KG1 (cell line): ENCODE measurements around the gene HDGFL3.

Experiments
- DNase-seq: peaks from one replicate; lab custom pipeline; 2025; lab: John Stamatoyannopoulos, UW

Gene HDGFL3

DNA sequence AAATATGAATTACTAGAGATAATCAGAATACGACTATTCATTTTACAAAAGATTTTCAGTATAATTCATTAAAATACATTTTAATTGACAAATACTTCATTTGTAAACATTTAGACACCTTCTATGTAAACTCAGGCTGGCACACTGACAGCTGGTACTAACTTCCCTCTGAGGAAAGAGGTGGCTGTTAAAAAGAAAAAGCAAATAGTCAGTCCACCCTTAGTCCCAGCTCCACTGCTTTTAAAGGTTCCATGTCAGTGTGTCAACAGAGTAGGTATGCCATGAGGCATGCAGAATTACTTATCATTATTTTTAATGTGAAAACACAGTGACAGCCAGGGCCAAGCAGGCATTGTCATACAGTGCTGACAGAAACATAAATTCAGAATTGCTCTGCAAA, 84.1 kb downstream of the HDGFL3 start:
- DNase-seq = no peak

DNA sequence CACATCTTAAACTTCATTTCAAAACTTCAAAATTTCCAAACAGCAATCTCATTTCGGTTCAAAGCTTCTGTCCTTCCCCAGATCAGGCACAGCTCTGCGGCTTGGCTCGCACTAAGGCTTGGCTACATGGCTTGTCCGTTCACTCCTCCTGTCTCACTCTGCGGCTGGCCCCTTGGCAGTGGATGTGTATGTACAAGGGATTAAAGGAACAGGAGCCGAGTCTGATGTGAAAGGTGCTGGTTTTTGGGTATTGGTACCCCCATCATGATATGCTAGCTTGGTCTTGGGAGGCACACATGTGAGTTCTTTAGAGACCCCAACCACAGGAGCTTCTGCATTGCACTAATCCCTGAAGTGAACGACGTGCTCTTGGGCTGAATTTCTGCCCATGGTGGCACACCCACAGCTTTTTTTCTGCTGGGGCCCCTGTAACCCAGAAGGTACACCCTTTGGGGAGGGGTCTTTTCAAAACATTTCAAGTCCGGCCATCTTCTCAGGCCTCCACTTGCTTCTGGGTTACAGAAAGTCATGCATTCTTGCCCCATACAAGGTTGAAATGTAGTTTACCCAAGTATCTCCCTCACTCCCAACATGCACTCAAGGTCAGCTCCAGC, 87.5 kb downstream of the HDGFL3 start:
- no peak for DNase-seq

DNA sequence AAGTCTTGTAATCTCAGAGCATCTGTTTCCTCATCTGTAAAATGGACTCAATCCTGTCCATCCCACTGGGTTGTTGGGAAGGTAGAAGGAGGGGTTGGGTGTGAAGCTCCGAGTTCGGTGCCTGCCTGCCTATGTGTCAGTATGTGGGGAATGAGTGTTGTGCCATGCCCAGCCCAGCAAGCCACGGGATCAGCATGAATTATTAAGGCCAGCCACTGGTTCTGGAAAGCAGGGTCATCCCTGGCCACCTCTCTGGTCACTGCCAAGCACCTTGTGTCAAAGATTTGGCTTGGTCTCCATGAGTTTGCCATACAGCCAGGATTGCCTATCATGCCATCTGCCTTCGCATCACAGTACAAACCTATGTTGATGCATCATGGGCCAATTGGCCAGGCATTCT, 88.7 kb downstream of the HDGFL3 start:
- no peak for DNase-seq

DNA sequence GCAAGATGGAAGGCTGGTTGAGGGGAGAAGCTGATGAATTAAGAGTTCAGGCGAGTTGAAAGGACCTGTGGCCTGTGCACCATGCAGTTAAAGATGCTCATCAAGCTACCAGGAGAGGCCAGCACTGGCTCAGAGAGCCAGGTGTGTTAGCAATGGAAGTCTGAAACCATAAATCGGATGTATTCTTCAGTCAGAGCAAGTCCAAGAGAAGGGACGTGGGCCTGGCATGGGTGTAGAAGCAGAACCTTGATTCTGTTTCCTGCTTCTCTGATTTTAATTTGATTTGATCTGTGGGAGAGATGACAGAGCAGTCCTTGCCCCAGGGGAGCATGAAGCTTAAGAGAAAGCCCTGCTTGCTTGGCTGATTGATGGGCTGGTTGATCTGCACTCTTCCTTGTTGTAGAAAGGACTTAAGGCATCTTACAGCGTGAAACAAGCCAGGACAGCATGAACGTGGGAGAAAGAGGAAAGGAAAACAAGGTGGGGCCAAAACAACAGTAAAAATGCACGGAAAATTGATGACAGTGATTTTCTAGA, 89.3 kb downstream of the HDGFL3 start:
- no peak for DNase-seq

DNA sequence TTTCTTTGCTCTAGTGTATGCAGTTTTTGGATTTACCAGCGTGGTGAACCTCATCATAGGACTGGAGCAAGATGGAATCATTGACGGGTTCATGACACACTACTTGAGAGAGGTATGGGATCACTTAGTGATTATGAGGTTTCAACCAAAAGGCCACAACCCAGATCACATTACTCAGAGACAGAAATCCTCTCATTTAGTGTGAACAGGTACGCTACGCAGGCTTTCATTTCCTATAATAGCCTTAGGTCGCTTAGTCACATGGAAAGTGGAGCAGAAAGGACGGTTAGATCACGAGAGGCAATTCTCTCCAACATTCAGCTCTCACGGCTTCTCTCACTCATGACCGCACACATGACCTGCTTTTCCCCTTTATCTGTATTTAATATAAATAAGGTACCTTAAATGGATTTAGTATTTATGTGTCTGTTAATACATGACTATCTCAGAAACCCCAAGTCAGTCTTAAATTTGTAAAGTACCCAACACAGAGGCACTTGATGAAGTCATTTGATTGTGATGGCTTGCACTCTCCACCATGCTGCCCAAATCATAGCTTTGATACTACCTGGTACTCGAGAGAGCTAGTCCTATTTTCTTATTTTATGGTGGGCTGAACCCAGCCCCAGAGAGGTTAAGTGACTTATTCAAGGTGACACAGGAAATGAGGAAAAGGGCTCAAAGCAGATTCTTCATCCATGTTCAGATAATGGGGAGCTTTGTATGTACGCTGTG, 91.6 kb downstream of the HDGFL3 start:
- DNase-seq = no peak

DNA sequence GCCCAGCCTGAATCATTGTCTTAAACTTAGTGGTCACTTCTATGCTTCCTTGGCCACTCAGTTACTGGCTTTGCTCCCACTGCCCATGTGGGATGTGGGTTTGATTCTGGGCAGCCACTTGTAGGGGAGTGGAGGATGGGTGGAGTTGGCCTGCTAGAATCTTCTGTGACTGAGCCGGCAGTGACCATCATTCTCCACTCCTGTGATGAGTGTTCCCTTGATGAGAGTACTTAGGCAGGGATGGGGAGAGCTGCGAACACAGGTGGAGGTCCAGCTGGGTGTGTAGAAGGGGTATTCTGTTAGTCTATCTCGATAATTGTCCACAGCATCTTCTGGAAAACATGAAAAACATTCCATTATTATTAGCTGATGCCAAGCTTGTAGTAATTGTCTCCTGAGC, 92.2 kb downstream of the HDGFL3 start:
- DNase-seq = no peak

DNA sequence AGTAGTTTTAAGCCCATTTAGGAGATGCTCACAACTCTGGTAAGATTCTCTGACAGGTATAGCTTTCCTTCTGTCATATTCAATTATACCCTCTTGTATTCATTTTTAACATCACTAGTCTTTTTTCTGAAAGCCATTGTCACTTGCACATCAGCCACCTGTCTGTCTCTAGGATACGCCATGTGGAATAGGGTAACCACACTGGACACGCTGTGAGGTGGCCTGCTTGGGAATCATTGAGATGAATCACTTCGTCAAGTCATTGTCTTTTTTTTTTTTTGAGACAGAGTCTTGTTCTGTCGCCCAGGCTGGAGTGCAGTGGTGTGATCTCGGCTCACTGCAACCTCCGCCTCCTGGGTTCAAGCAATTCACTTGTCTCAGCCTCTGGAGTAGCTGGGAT, 92.8 kb downstream of the HDGFL3 start:
- no peak for DNase-seq

DNA sequence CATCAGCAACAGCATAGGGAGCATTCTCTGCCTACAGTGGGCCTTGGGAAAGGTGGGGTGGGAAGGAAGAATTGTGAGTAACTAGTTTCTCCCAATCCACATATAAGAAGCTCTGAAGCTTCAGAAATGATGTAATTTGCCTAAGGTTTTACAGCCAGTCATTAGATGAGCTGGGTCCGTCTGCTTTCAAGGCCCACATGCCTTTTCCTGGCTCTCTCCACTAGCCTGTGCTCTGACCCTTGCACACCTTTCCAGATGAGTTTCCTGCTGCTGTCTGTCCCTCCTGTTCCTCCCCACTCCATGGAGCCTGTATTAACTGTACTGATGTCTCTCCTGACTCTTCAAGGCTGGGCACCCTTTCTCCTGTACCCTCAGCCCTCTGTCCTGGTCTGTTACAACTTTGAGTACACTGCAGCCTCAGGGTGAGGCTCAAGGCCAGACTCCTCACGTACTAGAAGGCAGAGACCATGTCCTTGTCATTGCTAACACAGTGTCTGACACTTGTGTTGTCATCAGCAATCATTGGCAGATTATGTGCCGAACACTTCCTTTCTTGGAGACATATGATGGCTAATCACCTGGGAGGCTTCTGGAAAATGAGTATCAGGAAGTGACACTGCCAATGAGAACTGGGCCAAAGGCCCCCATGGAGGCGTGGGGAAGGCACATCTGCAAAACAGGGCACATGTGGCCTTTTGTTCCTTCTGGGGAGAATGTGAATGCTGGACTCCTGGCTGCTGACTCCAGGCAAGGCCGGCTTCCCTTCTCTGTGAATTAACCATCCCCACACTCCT, 93.5 kb downstream of the HDGFL3 start:
- DNase-seq = no peak

DNA sequence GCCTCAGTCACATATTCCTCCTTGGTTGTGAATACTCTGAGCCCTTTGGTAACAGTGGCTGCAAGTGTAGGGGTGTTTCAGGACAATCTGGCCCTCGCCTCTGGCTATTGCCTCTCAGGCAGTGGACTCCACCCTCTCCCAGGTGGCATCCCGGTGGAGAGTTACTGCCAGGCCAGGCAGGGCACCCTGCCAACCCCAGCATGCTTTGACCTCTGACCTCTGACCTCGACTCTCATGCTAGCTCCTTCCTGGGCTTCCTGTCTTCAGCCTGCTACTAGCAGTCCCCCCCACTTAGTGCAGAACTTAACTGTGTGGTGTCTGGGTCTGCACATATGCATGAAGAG, 94.7 kb downstream of the HDGFL3 start:
- DNase-seq = no peak

DNA sequence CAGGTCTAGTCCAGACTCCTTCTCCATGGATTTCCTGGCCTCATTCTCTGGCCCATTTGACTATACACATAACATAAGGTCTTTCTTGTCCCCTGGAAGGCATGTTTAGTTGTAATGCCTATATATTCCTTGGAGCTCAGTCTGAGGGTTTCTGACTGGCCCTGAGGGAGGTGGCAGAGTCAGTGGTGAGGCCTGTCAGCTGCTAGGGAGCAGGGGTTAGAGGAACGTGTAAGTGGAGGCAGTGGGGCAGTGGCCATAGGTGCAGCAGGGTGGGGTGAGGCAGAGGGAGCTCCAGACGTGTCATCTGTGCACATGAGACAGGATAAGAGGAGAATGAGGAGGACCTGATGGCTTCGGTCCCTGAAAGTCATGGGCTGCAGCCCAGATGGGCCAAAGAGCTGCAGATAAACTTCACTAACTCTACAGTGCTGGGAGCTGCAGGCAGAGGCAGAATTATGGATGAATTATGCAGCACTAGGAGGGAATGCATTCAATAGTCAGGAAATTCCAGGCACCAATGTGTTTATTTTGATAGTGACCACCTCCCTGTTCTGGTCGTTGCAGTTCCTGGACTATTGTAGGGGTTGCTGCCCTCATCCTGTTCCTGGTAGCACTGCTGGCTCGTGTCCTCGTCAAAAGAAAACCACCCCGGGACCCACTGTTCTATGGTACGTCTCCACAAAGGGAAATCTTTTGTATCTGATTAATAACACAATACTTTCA, 95.2 kb downstream of the HDGFL3 start:
- DNase-seq = no peak

DNA sequence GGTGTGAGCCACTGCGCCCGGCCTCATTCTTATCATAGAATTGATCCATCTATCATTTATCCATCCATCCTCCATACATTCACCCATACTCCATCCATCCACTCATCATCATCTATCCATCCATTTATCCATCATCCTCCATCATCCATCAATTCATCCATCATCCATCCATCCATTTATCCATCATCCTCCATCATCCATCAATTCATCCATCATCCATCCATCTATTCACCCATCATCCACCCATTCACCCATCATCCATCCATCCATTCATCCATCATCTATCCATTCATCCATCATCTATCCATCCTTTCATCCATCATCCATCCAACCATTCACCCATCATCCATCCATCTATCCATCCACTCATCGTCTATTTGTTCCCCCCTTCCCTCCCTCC, 96.5 kb downstream of the HDGFL3 start:
- no peak for DNase-seq

DNA sequence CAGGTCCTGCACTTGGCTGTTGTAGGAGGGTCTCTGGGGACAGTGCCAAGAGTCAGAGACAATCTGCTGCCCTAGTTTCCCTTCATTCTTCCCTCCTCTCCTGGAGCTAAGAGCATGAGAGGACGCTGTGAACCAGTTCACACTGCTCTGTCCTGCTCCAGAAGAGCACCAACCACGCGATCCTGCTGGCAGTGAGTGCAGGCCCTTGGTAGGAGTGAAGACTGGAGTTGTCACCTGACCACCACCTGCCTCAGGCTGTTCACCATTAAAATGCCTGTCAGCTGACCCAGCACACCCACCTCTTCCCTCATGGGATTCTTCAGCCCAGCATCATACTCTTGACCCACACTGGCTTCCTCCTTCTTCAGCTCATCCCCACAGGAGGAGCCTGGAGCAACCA, 97.2 kb downstream of the HDGFL3 start:
- no peak for DNase-seq

DNA sequence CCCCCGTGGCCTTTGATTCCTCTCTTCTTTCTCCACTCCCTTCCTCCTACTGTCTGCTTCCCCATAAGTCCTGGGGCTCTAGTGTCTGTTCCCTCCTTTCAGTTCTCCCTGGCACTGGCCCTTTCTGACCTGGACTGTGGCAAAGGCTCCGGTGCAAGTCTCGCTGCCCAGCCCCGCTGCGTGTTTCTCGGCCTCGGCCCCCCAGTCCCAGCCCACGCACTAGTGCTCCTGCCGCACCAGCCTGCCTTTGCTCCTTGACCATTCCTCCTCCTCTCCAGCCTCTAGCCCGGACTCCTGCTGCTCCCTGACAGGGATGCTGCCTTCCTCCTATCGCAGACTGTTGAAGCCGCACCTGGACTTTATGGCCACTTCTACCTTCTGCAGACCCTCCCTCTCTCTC, 98.1 kb downstream of the HDGFL3 start:
- no peak for DNase-seq

DNA sequence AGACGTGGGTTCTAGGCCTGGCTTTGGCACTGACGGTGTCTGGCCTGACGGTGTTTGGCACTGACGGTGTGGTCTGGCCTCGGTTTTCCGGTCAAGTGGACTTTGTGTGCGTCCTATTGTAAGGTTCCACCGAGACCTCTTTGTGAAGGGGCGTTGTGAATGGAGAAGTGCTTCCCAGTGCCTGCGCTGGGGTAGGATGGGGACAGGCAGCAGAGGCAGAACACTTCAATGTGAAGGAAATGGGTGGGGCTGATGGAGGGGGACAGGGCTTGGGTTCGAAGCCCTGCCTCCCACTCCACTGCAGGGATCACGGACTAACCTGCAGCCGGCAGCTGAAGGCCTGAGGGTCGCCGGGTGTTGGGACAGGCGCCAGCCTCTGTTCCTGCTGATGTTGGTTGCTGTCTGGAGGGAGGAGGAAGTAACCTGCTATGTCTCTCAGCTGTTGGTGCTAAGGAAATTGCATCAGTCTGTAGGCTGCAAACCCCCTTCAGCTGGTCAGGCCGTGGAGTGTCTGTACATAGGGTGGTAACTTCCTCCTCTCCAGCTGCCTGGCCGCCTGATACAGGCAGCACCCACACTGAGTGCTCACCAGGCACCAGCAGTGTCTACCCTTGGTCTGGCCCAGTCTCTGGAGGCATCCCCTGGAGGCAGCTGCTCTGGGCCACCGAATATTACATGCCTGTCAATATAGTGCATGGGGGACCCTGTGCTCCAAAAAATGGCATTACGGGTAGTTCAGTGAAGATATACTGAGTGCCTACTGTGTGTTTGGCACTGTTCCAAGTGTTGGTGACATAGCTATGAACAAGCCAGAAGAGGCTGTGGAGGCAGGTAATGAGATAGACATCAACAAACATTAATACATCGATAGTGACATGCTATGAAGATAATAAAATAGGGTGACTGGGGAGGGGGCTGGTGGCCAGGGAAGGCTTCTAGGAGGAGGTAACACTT, 99.1 kb downstream of the HDGFL3 start:
- DNase-seq = peak; percentile 58

DNA sequence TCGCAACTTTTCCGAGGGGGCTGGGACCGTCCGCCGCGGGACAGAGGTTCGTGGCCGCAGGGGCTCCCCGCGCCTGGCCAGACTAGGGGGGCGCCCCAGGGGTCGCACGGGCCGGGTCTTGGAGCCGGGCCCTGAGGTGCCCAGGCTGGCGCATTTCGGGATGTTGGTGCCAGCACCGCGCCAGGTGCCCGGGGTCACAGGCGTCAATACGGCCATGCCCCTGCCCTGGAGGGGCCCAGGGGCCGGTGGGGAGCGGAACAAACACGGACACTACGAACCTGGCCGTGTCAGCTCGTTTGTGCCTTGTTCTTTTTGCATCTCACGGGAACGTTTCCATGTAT, 99.8 kb downstream of the HDGFL3 start:
- DNase-seq = no peak

DNA sequence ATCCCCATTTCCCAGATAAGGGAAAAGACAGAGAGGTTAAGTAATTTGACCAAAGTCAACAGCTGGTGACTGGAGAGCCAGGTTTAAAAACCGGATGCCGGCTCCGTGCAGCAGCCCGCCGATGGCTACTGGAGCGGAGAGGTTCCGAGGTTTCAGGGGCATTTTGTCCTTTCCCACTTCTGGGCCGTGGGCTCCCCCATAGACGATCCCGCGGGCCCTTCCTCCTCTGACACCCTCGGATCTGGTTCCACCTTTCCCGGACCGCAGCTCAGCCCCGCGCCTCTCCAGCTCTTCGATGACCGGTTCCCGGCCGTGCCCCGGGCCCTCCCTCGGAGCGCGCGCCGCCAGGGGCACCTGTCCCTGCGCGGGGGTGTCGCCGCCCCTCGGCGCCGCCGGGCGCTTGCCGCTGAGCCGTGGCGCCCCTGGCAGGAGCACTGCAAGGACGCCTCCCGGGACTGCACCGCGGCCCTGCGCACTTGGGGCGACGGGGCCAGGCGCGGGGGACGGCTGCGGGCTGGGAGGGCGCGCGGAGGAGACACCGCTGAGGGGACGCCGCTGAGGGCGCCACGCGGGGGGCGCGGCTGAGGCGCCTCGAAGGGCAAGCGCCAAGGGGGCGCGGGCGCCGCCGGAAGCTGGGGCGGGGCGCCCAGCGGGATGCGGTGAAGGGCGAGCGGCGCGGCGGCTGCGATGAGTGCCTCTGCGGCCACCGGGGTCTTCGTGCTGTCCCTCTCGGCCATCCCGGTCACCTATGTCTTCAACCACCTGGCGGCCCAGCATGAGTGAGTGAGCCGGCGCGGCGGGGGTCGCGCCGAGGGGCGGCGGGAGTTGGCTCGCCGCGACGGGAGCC, 100.4 kb downstream of the HDGFL3 start, which contains the start of gene TM6SF1:
Gene TM6SF1, plus strand, starts transcription at position 652 of the 847 bp plus-strand sequence. Its CDS starts 36 bp downstream, at position 688.
- no peak for DNase-seq

DNA sequence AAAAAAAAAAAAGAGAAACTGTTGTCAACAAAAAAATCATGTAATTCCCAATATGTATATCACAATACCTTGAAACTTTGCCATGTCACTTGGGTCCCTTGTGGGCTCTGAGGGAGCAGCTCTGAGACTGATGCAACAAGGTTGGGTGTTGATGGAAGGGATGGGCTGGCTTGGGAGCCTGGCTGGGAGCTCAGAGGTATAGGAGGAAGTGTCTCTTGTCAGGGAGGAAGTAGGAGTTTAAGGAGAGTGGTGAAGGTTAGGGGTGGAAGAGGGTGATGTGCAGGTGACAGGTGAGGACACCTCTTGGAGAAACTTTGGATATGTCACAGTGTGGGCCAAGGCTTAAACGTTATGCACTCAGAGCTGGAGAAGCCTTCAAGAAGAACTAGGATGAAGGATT, 102.2 kb downstream of the HDGFL3 start:
- DNase-seq = no peak

DNA sequence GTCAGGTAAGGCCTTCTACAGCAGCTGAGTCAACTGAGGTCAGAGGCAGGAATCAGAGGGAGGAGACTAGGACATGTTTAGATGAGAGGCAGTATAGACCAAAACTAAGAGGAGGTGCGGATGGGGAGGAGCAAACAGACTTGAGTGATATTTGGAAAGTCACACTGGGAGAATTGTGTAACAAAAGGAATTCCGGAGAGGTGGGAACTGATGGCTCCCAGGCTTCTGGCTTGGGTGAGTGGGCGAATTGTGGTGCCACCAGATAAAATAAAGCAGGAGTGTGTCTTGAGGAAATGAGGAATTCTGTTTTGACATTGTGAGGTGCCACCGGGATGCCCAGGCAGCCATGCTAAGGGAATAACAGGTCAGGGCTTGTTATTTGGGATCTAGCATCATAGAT, 103.5 kb downstream of the HDGFL3 start:
- no peak for DNase-seq

DNA sequence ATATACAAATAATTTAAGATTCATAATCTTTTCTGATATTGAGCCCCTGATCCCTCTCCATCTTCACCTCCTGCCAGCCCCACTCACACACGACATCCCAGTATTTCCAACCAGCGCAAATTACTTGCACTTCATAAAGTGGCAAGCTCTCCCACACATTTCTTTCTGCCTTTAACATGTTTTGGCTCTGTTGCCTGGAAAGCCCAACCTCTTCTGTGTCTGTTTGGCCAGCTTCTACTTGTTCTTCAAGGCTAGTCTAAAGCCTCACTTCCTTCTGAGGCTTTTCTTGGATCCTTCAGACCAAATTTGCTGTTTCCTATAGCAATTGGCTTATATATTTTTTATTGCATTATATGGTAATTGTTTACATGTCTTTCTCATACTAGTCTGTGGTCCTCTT, 105.3 kb downstream of the HDGFL3 start:
- DNase-seq = no peak

DNA sequence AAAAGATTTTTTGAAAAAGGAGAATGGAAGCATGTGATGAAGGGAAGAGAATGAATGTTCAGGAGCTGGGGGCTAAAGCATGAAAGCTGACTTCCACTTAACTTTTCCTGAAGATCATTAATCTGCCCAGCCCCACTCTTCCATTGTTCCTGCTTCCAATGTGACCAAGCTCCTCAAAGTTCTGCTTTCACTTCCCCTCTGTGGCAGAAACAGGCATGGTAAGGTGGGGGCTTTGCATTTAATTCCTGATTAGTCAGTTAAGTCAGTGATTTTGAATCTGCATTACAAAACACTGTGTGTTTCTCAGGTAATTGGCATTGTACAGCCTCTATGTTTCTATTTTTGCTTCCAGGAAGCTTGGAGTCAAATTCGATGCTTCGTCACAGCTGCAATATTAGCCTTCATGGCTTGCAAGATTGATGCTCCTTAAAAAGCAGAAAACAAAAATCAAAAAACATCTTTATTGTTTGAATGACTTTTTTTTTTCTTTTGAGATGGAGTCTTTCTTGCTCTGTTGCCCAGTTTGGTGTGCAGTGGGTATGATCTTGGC, 107.5 kb downstream of the HDGFL3 start:
- no peak for DNase-seq
